ENCODE data around the gene MRNIP.
"Not testable (repeated sequence)": the region's sequence is repeated elsewhere in the genome, so short reads cannot be mapped to it uniquely, and the experiment has no call there.

The MRNIP gene

GRCh38 chr5:179839328-179840256, 19.0 kb downstream of the MRNIP start:
- no peak for DNase-seq (ENCODE audit: low spot score)

GRCh38 chr5:179837076-179838011, 21.3 kb downstream of the MRNIP start:
- DNase-seq (ENCODE audit: low spot score): no peak

DNA sequence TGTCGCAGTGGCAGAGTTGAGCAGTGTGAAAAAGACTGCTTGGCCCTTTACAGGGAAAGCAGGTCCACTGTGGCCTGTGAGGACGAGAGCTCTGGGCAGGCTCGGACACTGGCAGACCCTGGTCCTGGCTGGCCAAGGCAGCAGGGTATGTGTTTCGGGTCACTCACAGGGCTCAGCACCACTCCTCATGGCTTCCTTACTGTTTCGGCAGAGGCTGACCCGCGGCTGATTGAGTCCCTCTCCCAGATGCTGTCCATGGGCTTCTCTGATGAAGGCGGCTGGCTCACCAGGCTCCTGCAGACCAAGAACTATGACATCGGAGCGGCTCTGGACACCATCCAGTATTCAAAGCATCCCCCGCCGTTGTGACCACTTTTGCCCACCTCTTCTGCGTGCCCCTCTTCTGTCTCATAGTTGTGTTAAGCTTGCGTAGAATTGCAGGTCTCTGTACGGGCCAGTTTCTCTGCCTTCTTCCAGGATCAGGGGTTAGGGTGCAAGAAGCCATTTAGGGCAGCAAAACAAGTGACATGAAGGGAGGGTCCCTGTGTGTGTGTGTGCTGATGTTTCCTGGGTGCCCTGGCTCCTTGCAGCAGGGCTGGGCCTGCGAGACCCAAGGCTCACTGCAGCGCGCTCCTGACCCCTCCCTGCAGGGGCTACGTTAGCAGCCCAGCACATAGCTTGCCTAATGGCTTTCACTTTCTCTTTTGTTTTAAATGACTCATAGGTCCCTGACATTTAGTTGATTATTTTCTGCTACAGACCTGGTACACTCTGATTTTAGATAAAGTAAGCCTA, 22.2 kb downstream of the MRNIP start:
- DNase-seq (ENCODE audit: low spot score): no peak

DNA sequence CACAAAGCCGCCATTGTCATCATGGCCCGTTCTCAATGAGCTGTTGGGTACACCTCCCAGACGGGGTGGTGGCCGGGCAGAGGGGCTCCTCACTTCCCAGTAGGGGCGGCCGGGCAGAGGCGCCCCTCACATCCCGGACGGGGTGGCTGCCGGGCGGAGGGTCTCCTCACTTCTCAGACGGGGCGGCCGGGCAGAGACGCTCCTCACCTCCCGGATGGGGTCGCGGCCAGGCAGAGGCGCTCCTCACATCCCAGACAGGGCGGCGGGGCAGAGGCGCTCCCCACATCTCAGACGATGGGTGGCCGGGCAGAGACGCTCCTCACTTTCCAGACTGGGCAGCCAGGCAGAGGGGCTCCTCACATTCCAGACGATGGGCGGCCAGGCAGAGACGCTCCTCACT, 23.7 kb downstream of the MRNIP start:
- DNase-seq (ENCODE audit: low spot score): not testable (repeated sequence)

DNA sequence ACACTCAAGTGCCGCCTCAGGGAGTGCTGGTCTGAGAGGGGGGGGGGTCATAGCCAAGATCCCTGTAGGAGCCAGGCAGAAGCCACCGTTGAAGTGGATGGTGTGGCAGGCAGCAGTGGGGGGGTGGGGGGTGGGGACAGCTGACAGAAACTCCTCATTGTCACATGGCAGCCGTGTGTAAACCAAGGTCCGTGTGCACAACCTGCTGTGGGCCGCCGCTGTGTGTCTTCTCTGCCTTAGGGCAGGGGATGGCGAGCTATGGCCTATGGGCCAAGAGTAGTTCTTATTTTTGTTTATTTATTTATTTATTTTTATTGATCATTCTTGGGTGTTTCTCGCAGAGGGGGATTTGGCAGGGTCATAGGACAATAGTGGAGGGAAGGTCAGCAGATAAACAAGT, 24.5 kb downstream of the MRNIP start:
- no peak for DNase-seq (ENCODE audit: low spot score)

DNA sequence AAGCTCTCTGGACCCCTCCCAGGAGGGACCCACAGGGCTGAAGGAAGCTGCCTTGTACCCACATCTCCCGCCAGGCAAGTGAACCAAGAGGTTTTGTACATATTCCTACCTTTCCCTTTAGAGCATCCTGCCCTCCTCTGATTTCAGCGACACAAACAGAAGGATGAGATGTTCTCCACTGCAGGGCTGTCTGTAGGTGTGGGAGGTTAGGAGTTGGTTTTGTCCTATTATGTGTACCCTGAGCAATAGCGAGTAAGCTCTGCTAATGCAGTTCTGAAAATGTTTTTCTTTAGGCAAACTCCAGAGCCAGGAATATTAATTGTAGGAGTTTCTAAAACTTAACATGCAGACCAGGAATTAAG, 24.9 kb downstream of the MRNIP start:
- DNase-seq (ENCODE audit: low spot score): no peak

- DNase-seq (ENCODE audit: low spot score): no peak
Observed at GRCh38 chr5:179833056-179833708, 25.4 kb downstream of the MRNIP start.

GRCh38 chr5:179832039-179832745, 26.4 kb downstream of the MRNIP start:
- DNase-seq (ENCODE audit: low spot score): no peak

DNA sequence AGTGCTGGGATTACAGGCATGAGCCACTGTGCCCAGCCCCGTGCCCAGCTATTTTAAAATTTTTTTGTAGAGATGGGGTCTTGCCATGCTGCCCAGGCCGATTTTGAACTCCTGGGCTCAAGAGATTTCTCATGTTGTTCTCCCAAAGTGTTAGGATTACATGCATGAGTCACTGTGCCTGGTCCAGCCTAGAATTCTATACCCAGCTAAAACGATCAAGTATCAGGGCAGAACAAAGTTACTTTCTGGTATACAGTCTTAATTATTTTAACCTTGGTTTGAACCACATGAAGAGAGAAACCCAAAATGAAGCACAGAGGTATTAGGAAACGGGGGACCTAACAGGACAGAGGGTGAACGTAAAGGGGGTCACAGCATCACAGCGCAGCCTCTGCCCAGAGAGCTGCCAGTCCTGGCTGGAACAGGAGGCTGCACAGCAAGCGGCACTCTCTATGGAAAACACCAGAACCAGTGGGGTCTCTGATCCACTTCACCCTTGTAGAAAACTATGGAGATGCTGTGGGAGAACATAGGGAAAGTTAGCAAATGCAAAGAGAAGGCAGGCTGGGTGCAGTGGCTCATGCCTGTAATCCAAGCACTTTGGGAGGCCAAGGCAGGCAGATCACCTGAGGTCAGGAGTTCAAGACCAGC, 27.7 kb downstream of the MRNIP start:
- no peak for DNase-seq (ENCODE audit: low spot score)

DNA sequence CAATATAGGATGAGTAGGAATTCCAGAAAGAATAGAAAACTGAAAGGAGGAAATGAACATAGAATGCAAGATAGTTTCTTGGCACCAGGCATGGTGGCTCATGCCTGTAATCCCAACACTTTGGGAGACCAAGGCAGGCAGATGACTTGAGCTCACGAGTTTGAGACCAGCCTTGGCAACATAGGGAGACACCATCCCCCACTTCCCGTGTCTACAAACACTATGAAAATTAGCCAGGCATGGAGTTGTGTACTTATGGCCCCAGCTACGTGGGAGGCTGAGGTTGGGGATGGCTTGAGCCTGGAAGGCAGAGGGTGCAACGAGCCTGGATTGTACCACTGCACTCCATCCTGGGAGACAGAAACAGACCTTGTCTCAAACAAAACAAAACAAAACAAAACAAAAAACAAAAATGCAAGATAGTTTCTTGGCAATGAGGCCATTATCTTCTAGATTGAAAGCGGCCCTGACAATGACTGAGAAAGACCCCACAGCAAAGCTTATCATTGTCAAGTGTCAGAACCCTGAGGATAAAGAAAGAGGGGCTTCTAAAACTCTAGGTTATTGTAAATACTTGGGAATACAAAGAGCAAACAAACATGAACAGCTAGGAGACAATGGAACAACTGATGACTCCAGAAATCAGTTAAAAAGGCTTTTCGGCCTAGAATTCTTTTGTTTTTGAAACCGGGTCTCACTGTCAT, 28.7 kb downstream of the MRNIP start:
- DNase-seq (ENCODE audit: low spot score): no peak

- DNase-seq (ENCODE audit: low spot score): no peak
Observed at GRCh38 chr5:179828756-179829421, 29.7 kb downstream of the MRNIP start.

- no peak for DNase-seq (ENCODE audit: low spot score)
Observed at GRCh38 chr5:179827680-179828079, 30.9 kb downstream of the MRNIP start.

DNA sequence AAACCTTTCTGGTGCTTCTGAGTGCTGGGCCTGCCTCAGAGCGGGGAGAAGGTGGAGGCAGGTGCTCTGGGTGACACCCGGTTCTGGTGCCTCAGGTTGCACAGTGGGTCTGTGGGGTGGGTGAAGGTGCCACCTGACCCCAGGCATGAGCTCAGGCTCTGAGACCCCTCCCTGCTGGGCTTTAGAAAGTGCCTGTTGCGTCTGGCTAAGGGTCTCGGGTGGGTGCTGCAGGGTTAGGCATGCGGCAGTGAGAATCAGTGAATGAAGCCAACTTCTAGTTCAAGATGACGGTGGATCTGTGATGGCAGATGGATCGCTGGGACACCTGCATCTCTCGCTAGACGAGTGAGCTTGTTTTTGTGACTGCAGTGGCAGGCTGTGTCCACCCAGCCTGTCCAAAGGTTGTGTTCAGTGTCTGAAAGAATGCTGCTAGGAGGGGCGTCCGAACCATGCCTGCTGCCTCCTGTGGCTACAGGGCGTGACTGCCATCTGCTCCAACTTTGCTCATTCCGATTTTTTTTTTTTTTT, 32.9 kb downstream of the MRNIP start:
- no peak for DNase-seq (ENCODE audit: low spot score)

GRCh38 chr5:179824745-179825112, 33.9 kb downstream of the MRNIP start:
- no peak for DNase-seq (ENCODE audit: low spot score)

DNA sequence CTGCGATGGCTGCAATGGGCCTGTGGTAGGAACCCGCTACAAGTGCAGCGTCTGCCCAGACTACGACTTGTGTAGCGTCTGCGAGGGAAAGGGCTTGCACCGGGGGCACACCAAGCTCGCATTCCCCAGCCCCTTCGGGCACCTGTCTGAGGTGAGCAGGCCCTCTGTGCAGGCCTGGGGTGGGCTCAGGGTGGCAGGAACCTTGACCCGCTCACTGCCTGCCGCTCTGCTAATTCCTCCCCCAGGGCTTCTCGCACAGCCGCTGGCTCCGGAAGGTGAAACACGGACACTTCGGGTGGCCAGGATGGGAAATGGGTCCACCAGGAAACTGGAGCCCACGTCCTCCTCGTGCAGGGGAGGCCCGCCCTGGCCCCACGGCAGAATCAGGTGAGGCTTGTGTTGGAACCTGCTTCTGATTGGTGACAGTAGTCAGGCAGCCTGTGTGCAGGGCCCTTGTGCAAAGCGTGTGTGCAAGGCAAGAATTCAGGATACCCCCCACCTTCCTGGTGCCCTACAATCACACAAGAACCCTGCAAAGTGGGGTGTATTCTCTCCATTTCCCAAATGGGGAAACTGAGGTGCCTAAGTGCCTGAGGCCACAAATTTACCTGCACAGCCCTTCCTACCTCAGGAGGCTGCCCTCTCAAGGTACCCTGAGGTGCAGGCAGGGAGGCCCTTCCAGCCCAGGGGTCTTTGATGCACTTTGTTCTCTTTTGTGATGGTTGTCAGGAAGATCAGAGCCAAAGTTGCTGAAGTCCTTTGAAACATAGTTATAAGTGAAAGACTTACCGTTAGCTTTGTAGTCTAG, 34.5 kb downstream of the MRNIP start:
- no peak for DNase-seq (ENCODE audit: low spot score)

DNA sequence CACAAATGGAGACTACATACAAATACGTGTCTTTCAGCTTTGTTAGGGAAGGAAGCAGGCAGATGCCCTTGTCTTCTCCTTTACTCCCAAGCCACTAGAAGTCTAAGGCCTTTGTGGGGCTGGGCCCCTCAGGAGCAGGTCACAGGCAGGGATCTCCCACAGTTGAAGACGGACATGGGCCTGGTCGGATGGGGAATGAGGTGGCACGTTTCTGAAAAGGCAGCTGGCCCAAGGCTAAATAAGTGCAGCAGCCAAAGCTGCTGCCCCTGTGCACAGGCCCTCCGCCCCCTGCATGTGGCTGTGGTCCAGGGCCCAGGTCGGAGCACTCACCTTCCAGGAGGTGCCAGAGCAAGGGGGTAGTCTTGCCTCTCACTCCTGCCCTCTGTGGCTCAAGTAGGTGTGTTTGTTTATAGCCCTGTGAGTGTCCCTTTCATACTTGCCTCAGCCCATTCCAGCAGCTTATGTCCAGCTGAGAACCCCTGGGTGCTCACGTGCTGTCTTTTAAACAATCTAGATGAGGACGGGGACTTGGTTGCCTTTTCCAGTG, 36.1 kb downstream of the MRNIP start:
- no peak for DNase-seq (ENCODE audit: low spot score)

GRCh38 chr5:179822059-179822432, 36.6 kb downstream of the MRNIP start:
- no peak for DNase-seq (ENCODE audit: low spot score)
